Measurements from ENCODE around the gene CPTP.

Gene CPTP

DNA sequence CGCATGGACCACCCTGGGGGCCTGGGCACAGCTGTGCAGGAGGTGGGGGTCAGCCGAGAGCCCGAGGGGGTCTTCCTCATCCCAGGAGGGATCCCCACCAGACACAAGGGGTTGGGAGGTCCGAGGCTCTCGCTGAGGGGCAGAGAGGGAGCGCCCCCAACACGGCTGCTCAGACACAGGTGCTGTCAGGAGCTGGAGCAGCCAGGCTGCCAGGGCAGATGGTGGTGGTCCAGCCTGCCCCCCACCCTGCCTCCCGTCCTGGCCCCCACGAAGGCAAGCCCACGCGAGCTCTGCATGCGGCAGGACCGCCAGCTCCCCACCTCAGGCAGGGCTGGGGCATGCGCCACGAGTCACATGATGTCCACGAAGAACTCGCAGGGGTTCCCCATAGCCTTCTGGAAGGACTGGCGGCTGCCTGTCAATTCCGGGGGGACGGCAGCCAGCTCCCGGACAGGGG lies 11.2 kb downstream of the CPTP start:
- no peak for DNase-seq (ENCODE audit: low read depth in 3 of 3)

DNA sequence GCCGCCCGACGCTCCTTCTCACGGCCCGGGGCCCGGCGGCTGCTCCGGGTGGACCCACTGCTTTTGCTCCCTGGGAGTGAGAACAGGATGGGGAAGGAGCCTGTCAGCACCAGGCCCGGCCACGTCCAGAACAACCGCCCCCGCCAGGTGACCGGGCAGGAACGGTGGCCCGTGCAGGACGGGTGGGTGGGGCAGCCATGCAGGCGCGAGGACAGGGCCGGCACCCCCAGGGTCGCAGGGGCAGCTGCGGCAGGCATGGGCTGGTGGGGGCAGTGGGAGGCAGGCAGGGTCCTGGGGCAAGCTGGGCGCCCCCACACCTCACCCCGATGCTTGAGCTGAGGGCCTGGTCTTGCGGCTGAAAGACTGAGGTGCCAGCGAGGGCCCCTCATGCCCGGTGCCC lies 11.8 kb downstream of the CPTP start:
- DNase-seq (ENCODE audit: low read depth in 3 of 3): no peak

- DNase-seq (ENCODE audit: low read depth in 3 of 3): no peak
These were observed 12.6 kb downstream of the CPTP start for GRCh38 chr1:1336931-1337792.

GRCh38 chr1:1337793-1338147 lies 13.2 kb downstream of the CPTP start:
- peak in 2 of 3 experiments; percentile 23 to 45 for DNase-seq (ENCODE audit: low read depth in 3 of 3)

DNA sequence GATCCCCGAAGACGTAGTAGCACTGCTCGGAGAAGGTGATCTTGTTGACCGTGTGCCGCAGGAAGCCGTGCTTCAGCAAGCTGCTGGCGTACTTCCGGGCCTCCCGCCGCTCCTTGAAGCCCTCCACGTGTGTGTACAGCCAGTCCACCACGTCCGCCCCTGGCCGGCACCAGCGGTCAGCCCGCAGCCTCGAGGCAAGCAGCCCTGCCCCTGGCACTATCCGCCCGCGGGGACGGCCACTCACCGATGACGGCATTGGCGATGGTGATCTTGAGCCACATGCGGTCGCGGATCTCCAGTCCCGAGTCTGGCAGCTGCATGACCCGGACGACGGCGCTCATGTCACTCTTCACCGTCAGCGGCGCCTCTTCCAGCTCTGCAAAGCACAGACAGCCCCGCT lies 13.7 kb downstream of the CPTP start:
- no peak for DNase-seq (ENCODE audit: low read depth in 3 of 3)

GRCh38 chr1:1340185-1340584 lies 15.6 kb downstream of the CPTP start:
- DNase-seq (ENCODE audit: low read depth in 3 of 3): no peak

DNA sequence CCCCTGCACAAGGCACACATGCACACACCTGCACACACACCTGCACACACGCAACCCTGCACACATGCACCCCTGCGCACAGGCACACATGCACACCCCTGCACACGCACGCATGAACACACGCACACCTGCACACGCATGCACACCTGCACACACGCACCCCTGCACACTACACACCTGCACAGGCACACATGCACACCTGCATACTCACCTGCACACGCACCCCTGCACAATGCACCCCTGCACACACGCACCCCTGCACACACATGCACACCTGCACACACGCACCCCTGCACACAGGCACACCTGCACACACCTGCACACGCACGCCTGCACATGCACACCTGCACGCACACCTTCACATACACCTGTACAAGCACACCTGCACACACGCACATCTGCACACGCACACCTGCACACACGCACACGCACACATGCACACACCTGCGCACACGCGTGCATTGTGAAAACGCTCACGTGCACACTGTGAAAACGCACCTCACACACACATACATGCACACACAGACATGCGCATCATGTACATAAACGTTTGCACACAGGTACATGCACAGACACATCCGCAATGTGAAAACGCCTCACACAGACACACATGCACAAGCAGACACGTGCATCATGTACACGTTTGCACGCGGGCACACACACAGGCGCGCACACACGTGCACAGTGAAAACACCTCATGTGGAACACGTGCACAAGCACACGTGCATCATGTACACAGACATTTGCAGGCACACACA lies 16.4 kb downstream of the CPTP start:
- DNase-seq (ENCODE audit: low read depth in 3 of 3): no peak

GRCh38 chr1:1341549-1342021 lies 17.0 kb downstream of the CPTP start:
- no peak for DNase-seq (ENCODE audit: low read depth in 3 of 3)

- no peak for DNase-seq (ENCODE audit: low read depth in 3 of 3)
These were observed 17.5 kb downstream of the CPTP start for GRCh38 chr1:1342061-1342562.

DNA sequence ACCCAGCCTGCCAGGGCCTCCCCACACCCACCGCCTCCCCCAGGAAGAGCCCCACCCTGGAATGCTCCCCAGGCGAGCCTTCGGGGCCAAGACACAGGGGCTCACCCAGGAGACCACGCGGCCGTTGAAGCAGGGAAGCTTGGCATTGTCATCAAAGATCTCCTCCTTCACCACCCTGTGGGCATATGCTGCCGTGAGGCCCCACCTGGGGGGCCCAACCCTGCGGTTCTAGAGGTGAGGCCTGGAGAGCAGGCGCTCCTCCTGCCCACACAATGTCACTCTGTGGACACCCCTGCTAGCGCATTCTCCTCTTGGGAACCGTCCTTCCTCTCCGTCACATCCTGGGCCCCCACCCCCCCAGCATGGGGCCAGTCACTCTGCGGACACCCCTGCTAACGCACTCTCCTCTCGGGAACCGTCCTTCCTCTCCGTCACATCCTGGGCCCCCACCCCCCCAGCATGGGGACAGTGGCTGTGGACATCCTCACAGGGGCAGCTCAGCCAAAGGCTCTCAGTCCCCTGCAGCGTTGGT lies 18.0 kb downstream of the CPTP start:
- DNase-seq (ENCODE audit: low read depth in 3 of 3): no peak

DNA sequence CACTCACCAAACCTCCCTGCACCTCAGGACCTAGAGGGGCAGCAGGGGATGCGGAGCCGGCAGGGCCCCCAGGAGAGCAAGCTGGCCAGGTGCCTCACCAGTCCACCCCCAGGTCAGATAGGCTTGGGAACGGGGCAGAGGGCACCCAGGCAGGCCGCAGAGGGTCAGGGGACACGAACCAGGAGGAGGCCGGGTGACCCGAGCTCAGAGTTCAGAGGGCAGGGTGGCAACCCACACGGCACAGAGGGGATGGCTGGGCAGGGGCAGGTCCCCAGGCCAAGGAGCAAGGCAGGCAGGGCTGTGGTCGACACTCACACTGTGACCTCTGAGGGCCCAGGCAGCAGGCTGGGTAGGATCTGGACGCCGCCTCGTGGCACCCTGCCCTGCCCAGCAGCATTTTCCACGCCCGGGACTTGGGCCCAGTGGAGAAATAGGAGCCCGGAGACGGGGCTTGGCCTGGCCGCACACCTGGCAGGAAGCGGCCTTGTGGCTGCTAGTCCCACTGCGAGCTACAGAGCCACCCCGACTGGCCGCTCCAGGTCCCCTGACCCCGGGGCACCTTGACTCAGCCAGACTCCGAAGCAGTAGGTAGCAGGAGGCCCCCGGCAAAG lies 19.3 kb downstream of the CPTP start:
- DNase-seq (ENCODE audit: low read depth in 3 of 3): no peak

GRCh38 chr1:1344655-1345361 lies 20.2 kb downstream of the CPTP start:
- DNase-seq (ENCODE audit: low read depth in 3 of 3): peak; percentile 20 to 62 (median 33)

DNA sequence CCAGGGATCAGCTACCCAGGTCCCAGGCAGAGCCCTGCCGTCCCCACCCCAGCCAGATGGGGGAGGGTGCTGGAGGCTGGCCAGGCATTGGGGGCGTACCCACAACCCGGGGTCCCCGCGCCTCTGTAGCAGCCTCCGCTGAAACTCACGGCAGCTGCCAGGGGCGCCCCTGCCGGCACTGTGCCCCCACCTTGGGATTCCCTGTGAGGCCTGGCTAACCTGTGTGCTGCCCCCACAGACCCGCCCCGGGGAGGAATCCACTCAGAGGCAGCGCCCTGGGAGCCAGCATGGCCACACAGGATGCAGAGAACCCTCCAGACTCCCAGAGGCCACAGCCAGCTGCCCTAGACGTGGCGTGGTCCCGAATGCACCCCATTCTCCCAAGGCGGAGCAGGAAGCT lies 20.8 kb downstream of the CPTP start:
- no peak for DNase-seq (ENCODE audit: low read depth in 3 of 3)

DNA sequence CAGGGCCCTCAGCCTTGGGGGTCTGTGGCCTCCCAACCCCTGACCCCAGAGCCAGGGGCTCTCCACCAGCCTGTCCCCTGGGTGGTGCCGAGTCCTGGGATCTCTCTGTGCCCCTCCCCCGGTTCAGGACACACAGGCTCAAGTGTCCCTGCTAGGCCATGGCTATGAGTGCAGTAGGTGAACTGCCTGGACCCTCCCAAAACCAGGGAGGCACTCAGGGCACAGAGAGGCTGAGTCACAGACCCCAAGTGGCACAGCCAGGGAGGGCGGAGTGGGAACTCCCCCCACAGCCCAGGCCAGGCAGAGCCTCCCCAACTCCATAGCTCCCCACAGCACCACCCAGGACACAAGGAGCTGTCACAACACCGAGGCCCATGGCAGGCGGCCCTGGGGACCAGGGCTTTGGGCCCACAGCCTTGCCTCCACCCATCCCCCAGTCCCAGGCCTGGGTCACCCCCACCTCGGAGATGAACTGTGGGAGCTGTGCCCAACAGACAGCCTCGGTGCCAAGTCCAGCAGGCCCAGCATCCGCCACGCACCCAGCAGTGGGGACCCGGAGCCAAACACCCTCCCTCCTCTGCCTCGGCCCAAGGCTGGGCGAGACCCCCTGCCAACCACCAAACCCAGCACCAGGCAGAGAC lies 21.4 kb downstream of the CPTP start:
- no peak for DNase-seq (ENCODE audit: low read depth in 3 of 3)

DNA sequence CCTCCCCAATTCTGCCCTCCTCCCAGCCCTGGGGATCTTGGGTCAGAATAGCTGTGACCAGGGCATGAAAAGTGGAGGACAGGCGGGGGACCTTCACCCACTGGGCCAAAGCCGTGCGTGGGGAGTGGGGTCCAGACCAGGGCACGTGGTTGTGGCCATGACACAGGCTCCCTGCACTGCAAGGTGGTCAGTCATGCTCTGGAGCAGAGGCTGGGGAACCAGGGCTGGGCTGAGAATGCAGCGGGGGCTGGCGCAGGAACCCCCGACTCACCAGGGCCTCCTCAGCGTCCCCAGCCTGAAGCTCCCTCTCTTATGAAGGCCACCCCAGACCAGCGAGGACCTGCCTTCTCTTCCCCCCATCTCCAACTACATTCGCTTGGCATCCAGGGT lies 21.9 kb downstream of the CPTP start:
- DNase-seq (ENCODE audit: low read depth in 3 of 3): no peak

GRCh38 chr1:1347026-1347595 lies 22.5 kb downstream of the CPTP start:
- no peak for DNase-seq (ENCODE audit: low read depth in 3 of 3)

- no peak for DNase-seq (ENCODE audit: low read depth in 3 of 3)
These were observed 23.2 kb downstream of the CPTP start for GRCh38 chr1:1347663-1348419.

GRCh38 chr1:1348420-1349255 lies 24.0 kb downstream of the CPTP start:
- DNase-seq (ENCODE audit: low read depth in 3 of 3): no peak
